Medulla oblongata (tissue), 1 donor: ENCODE data around the gene TSPAN5.
"Not testable (repeated sequence)": the region's sequence is repeated elsewhere in the genome, so short reads cannot be mapped to it uniquely, and the experiment has no call there.

Experiments used
- DNase-seq: peaks from one replicate; pipeline ENCODE4 v3.0.0-alpha.2; 2015; ENCODE audit errors: extremely low spot score

Gene TSPAN5

GRCh38 chr4:98658287-98659105 lies at the start of gene TSPAN5:
TSPAN5 (minus strand) TSS chr4:98658611.
- peak; percentile 85 for DNase-seq

- DNase-seq: no peak
Observed at GRCh38 chr4:98706935-98707334, 48.5 kb upstream of the TSPAN5 start.

- no peak for DNase-seq
Observed at GRCh38 chr4:98706200-98706813, 47.9 kb upstream of the TSPAN5 start.

- not testable (repeated sequence) for DNase-seq
Observed at GRCh38 chr4:98705586-98705985, 47.2 kb upstream of the TSPAN5 start.

- no peak for DNase-seq
Observed at GRCh38 chr4:98700656-98701055, 42.2 kb upstream of the TSPAN5 start.

- DNase-seq: no peak
Observed at GRCh38 chr4:98694076-98694475, 35.7 kb upstream of the TSPAN5 start.

GRCh38 chr4:98692411-98692810 lies 34.0 kb upstream of the TSPAN5 start:
- DNase-seq: no peak

GRCh38 chr4:98691588-98691987 lies 33.2 kb upstream of the TSPAN5 start:
- DNase-seq: no peak

- DNase-seq: no peak
Observed at GRCh38 chr4:98689507-98690174, 31.2 kb upstream of the TSPAN5 start.

- no peak for DNase-seq
Observed at GRCh38 chr4:98688411-98689290, 30.2 kb upstream of the TSPAN5 start.

GRCh38 chr4:98687876-98688275 lies 29.5 kb upstream of the TSPAN5 start:
- DNase-seq: no peak

- no peak for DNase-seq
Observed at GRCh38 chr4:98686847-98687246, 28.4 kb upstream of the TSPAN5 start.

- no peak for DNase-seq
Observed at GRCh38 chr4:98686043-98686707, 27.8 kb upstream of the TSPAN5 start.

- DNase-seq: no peak
Observed at GRCh38 chr4:98685225-98686042, 27.0 kb upstream of the TSPAN5 start.

GRCh38 chr4:98682719-98683118 lies 24.3 kb upstream of the TSPAN5 start:
- DNase-seq: no peak

GRCh38 chr4:98680806-98681205 lies 22.4 kb upstream of the TSPAN5 start:
- DNase-seq: no peak

GRCh38 chr4:98679738-98680137 lies 21.3 kb upstream of the TSPAN5 start:
- no peak for DNase-seq

- no peak for DNase-seq
Observed at GRCh38 chr4:98677799-98678198, 19.4 kb upstream of the TSPAN5 start.

- no peak for DNase-seq
Observed at GRCh38 chr4:98674404-98675173, 16.2 kb upstream of the TSPAN5 start.

- DNase-seq: no peak
Observed at GRCh38 chr4:98673978-98674377, 15.6 kb upstream of the TSPAN5 start.
